DMS79 treated with DMSO at 0.1 percent for 48 hours (cell line): ENCODE data around the gene PHETA1.
"Not testable (repeated sequence)": the region's sequence is repeated elsewhere in the genome, so short reads cannot be mapped to it uniquely, and the experiment has no call there.

Experiments
- DNase-seq: peaks from one replicate; lab custom pipeline; 2025; lab: John Stamatoyannopoulos, UW

Gene PHETA1

DNA sequence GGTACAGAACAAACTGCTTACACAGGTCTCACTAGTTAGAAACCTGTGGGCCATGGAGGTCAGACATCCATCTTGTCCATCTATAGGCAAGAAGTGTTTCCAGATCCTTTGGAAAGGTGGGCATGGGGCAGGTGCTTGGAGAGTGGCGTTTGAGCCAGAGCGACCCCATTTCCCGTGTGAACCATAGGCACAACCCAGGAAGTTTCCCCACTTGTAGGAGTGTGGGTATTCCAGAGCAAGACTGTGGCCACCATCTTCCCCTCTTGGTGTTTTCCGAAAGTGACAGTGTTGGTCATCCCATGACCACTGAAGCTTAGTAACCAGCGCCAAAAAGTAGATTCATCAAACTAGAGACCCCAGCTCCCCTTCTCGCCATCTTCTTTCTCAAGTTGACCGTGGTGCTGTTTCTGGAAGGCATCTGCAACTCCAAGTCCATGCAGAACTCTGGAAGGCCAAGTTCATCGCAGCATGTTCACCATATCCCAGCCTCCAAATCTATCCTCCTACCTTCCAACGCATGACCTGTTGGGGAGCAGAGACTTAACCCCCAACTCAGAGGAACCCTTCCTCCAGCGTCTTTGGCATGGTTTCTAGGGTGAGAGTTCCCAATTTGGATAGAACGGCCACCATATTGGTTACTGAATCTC lies 19.7 kb downstream of the PHETA1 start:
- DNase-seq, result no peak

DNA sequence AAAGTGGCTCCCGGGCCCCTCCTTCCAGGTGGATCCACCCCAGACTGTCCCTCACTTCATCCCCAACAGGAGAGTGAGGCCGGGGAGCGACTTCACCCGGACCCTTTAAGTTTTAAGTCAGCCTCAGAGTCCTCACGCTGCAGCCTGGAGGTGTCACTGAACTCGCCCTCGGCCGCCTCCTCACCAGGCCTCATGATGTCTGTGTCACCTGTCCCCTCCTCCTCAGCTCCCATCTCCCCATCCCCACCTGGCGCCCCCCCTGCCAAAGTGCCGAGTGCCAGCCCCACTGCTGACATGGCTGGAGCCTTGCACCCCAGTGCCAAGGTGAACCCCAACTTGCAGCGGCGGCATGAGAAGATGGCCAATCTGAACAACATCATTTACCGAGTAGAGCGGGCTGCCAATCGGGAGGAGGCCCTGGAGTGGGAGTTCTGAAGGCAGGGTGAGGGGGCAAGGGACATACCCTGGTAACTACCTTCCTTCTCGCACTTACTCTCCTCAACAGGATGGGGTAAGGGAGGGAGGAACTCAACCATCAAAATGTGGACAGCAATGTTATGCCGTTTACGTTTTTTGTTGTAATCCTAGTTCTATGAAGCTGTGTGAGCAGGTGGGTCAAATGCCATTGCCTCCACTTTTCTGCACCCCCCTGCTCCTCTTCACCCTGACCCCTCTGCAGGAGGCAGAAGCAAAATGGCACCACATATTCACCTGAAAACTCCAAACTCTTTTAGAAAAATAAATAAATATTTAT lies 20.8 kb downstream of the PHETA1 start:
- no peak for DNase-seq

DNA sequence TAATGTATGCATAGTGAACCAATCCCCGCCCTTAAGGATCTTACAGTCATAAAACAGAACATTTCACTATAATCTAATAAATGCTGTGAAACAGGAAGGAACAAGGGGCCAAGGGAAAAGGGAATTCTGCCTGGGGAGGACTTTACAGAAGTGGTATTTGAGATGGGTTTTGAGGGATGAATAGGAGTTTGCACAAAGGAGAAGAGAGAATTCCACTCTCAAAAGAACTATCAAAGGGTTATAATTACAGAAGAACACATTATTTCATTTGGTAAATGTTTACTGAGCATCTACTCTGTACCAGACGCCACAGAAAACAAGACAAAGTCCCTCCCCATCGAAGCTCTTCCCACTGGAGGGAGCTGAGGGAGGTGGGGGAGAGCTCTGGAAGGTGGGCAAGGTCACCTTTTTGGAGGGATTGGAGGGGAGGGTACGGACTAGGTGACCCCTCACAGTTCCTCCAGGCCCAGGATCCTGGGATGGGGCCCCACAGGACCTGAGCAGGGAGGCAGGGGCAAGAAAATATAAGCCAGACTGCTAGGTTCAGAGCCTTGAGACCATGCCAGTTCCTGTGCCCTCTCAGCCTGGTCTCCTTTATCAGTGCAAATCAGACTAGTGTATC lies 24.5 kb downstream of the PHETA1 start:
- DNase-seq, result no peak

DNA sequence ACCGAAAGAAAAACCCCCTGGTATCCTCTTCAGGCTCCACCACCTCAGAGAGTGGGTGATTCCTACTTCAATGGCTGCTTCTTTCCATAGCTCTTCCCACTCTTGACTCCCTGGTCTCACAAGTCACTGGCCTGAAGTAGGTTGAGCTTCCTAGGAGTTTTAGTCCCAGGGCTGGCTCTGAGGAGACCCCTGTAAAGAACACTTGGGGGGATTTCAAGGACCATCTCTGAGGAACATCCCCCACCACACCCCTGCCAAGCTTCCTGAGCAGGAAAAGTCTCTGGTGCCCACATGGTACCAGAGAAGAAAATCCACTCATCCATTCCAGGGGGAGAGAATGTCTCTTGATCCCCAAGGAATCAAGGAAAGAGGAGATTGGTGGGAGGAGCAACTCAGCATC lies 25.7 kb downstream of the PHETA1 start:
- DNase-seq, result no peak

DNA sequence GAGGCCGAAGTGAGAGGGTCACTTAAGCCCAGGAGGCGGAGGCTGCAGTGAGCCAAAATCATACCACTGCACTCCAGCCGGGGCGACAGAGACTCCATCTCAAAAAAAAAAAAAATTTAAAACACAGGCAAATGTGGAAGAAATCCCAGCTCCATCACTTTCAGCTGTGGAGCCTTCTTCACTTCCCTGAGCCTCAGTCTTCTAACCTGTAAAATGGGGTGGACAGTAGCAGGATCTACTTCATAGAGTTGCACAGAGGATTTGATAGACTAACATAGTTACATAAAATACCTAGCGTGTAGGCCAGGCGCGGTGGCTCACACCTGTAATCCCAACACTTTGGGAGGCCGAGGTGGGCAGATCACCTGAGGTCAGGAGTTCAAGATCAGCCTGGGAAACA lies 26.5 kb downstream of the PHETA1 start:
- no peak for DNase-seq

DNA sequence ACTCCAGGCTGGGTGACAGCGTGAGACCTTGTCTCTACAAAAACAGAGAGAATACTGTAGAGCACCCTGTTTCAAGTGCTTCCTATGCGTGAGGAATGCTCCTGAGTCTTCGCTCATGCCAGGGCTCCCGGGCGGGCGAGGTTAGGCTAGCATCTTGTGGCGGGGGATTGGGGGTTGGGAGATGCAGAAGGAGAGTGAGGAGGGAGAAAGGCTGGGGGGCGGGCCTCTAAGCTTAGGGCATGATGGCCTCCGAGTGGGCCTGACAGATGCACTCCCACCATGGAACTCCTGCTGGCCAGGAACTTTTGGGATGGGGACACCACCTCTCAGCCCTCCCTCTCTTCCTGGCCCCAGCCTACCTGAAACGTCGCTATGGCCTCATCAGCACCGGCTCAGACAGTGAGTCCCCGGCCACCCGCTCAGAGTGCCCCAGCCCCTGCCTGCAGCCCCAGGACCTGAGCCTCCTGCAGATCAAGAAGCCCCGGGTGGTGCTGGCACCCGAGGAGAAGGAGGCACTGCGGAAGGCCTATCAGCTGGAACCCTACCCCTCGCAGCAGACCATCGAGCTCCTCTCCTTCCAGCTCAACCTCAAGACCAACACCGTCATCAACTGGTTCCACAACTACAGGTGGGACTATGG lies 27.3 kb downstream of the PHETA1 start:
- DNase-seq, result no peak

DNA sequence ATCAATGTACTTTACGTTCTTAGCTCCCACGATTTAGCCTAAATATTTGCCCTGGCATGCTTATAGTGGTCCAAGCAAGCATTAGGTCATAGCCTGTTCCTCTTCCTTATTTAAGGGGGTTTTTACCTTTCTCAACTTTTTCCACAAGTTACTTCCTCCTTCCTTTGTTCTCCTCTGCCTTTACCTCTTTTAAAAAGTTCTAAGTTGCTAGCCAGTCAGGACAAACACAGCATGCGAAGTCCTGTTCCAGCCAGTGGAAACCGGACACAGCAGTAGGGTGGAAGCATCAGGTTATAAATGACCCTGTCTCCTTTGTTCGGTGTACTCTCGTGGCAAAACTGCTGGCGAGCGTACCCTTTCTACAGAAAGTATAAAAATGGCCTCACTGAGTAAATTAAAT lies 28.2 kb downstream of the PHETA1 start:
- DNase-seq, result not testable (repeated sequence)

DNA sequence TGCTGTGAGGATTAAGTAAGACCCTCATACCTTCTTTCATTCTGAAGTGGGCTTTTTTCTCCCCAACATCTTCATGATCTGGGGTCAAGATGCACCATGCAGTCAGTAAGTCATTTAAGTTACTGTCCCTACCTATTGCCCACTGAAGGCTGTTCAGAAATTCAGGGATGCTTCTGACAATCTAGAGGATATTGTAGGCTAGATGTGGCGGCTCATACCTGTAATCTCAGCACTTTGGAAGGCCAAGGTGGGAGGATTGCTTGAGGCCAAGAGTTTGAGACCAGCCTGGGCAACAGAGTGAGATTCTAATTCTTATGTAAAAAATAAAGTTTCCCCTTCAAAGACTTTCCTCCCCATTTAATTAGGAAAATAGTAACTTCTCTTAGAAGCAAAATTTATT lies 28.7 kb downstream of the PHETA1 start:
- no peak for DNase-seq

DNA sequence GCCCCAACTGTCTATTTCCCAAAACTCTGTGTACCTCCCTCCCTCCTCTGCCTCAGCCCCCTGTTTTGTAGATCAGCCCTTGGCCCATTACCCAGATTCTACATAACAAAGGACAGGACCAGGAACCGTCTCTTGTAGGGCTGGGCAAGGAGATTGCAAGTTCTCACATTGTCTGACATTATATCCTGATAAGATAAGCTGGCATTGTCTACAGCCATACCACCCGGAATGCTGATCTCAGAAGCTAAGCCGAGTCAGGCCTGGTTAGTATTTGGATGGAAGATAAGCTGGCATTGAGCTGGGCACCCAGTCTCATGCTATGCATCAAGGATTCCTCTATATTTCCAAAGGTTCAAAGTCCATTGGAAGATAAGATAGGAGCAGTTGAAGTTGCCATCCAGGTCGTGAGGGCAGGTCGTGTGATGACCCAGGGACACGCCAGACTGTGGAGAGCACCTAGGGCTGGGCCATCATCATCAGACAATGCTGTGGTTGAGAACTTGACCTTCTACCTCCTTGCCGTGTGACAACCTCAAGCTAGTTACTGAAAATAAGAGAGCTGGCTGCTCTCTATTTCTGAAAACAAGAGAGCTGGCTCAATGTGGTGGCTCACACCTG lies 29.5 kb downstream of the PHETA1 start:
- no peak for DNase-seq

DNA sequence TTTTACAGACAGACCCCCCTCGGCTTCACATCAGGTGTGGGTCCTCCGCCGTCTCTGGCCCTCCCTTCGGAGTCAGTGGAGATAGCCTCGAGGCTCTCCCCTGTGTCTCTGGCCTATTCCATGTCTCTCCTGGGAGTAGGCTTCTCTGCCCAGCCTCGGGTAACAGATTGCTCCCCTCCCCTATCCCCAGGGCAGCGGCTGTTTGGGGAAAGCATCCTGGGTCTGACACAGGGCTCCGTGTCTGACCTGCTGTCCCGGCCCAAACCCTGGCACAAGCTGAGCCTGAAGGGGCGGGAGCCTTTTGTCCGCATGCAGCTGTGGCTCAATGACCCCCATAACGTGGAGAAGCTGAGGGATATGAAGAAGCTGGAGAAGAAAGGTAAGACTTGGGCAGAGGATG lies 30.8 kb downstream of the PHETA1 start:
- DNase-seq, result no peak

DNA sequence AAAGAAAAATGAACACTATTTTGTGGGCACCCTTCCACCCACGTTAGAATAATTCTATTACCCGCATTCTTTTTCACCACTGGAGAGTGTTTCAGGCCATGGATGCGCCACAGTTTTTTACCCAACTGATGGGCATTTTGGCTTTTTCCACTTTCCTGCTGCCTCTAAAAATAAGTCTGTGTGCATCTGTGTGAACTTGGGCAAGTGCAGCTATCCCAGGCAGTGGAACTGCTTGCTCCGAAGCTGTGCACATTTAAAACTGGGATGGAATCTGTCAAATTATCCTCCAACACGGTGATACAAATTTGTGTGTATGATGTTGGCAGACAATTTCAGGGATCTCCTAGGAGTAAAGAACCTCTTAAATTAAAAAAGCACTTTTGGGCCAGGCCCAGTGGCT lies 31.5 kb downstream of the PHETA1 start:
- no peak for DNase-seq

DNA sequence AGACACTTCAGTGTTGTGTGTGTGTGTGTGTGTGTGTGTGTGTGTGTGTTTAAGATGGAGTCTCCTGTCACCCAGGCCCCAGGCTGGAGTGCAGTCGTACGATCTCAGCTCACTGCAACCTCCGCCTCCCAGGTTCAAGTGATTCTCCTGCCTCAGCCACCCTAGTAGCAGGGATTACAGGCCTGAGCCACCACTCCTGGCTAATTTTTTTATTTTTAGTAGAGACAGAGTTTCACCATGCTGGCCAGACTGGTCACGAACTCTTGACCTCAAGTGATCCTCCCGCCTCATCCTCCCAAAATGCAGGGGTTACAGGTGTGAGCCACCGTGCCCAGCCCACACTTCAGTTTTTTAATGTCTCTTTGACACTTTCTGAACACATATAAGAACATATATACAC lies 32.5 kb downstream of the PHETA1 start:
- not testable (repeated sequence) for DNase-seq

DNA sequence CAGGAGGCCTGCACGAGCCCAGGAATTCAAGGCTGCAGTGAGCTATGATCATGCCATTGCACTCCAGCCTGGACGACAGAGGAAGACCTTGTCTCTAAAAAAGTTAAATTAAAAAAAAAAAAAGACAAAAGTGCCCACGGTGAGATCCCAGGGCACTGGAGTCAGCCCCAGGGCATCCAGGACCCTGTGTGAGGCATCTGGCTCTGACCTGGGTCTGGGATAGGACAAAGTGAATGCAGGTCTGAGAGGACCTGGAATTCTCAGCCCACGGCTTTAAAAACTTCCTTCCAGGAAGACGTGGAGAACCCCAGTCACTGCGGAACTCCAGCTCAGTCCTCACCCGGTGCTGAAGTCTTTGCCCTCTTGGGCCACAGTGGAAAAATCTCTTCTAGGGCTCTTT lies 33.1 kb downstream of the PHETA1 start:
- DNase-seq, result no peak

DNA sequence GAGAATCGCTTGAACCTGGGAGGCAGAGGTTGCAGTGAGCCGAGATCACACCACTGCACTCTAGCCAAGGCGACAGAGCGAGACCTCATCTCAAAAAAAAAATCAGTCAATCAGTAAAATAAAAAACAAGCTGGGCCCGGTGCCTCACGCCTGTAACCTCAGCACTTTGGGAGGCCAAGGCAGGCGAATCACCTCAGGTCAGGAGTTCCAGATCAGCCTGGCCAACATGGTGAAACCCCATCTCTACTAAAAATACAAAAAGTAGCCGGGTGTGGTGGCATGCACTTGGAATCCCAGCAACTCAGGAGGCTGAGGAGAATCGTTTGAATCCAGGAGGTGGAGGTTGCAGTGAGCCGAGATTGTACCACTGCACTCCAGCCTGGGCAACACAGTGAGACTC lies 33.6 kb downstream of the PHETA1 start:
- not testable (repeated sequence) for DNase-seq

DNA sequence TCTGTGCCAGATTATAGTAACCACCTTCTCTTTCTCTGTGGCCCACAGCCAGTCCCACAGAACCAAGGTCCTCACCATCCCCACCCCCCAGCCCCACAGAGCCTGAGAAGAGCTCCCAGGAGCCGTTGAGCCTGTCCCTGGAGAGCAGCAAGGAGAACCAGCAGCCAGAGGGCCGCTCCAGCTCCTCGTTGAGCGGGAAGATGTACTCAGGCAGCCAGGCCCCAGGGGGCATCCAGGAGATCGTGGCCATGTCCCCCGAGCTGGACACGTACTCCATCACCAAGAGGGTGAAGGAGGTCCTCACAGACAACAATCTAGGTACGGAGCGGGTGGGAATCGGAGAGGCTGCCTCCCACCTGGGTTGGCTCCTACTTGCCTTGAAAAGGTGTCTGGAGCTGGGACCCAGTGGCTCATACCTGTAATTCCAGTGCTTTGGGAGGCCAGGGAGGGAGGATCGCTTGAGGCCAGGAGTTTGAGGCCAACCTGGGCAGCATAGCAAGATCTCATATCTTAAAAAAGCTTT lies 34.4 kb downstream of the PHETA1 start:
- no peak for DNase-seq

DNA sequence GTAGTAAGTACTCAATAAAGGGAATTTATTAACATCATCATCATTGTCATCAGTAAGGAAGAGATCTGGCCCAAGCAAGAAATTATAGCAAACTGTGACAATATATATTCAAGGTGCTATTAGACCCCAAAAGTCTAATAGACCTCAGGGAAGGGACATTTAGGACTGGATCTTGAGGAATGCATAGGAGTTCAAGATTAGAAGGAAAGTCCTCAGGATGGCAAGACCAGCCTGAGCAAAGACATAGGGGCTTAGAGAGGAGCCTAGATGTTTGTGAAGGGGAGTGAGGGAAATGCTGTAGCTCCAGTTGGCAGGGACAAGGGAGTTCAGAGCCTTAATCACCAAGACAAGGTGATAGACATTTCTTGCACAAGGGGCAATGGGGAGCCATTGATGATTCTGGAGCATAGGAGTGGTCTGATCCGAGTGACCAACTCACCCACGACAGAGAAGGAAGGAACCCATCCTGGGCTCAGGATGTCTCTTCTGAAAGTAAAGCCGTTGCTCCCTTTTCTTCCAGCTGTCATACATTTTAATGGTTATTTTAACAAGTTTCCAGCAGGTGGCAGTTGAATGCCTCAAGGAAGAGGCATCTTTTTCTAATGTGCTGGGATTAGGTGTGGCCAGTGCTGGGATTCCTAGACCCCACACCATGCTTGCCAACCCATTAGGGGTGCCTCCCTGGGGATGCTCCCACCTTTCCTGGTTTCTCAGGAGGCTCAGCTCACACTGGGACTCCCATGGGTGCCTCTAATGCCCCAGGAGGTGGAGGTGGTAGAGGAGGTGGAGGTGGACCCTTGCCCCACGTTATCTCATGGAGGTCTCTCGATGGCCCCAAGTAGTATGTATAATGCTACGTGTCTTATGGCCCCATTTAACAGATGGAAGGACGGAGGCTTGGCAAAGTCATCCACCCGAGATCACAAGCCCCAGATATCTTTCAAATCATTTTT lies 37.8 kb downstream of the PHETA1 start:
- DNase-seq, result no peak

DNA sequence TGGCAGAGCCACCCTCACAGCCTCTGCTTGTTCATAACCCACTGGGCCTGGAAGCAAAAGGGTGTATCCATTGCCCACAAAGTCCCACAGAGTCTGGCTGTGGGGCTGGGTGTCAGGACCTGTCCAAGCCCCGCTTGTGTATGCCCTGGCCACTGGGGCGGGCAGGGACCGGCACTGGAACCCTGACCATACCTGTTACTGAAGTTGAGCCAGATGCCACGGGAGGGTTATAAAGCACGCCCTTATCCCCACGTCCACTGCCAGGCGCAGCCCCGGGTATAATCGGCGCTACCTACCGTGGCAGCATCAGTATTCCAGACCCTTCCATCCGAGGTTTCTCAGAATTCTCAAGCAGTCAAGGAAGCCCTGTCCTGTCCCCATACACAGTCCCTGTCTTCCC lies 40.8 kb downstream of the PHETA1 start:
- no peak for DNase-seq

DNA sequence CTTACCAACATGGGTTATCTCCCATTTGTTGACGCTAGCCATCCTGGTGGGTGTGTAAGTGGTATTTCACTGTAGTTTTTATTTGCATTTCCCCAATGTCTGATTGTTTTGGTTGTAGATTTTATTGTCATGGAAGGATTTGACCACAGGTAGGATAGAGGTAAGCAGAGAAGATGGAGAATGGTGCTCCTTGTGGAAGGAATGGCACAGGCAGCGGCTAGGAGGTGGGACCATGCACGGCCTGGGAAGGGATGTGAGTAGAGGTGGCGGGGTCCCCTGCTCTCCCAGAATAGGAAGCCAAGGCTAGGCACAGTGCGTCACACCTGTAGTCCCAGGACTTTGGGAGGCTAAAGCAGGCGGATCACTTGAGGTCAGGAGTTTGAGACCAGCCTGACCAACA lies 41.4 kb downstream of the PHETA1 start:
- no peak for DNase-seq

DNA sequence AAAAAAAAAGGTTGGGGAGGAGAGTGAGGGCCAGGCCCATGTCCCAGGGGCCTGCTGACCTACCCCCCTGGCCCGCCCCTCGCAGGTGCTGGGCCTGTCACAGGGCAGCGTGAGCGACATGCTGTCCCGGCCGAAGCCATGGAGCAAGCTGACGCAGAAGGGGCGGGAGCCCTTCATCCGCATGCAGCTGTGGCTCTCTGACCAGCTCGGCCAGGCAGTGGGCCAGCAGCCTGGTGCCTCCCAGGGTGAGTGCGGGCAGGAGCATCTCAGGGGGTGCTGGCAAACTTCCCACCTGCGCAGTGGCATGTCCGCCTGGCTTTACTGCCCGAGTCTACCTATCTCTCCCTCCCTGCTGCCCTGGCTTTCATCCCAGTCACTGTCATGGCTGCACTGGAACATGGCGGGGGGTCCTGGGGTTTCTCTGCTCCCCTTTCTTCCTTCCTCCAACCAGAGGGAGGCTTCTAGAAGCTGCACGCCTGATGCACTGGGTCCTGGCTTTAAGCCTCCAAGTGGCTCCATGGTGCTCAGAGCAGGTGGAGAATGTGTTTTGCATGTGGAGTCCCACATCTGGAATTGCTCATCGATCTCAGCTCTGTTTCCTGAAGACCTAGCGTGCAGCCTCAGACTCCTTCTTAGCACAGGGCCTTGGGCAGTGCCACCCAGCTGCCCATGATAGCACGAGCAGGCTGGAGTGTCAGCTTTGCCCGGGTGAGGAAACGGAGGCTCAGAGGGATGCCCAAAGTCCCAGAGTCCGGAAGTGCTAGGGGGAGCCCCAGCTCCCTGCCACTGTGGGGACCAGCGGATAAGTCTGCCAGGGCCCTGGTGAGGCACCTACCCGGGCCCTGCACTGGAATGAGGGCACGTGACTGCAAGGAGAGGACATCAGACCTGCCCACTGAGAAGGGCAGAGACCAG lies 46.3 kb downstream of the PHETA1 start:
- peak; percentile 62 for DNase-seq

DNA sequence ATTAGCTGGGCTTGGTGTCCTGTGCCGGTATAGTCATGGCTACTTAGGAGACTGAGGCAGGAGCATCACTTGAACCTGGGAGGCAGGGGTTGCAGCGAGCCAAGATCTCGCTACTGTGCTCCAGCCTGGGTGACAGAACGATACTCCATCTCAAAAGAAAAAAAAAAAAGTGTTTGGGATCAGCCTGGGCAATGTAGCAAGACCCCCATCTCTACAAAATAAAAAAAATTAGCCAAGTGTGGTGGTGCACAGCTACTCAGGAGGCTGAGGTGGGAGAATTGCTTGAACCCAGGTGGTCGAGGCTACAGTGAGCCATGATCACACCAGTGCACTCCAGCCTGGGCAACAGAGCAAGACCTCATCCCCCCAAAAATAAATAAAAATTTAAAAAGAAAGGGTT lies 47.6 kb downstream of the PHETA1 start:
- DNase-seq, result no peak
